22Rv1 (cell line): Measurements from ENCODE around the gene CYP19A1.
"Not testable (repeated sequence)": the region's sequence is repeated elsewhere in the genome, so short reads cannot be mapped to it uniquely, and the experiment has no call there.

Source experiments
- H3K27ac ChIP-seq: fragments of 450-650 bp; 2 replicates; pipeline ENCODE4 v1.5.1; 2017
- CTCF ChIP-seq: fragments of 450-650 bp; IDR thresholded peaks from 2 replicates; pipeline ENCODE4 v1.5.1; 2017; ENCODE audit warnings: mild to moderate bottlenecking
- ZFX ChIP-seq: fragments of 450-650 bp; IDR thresholded peaks from 2 replicates; pipeline ENCODE4 v1.6.1; 2017; ENCODE audit warnings: antibody characterized with exemption, borderline replicate concordance

CYP19A1 gene

GRCh38 chr15:51290720-51291119, 47.7 kb downstream of the CYP19A1 start:
- no peak for TF ChIP-seq ZFX
- TF ChIP-seq CTCF = no peak
- no peak overlapping the region for H3K27ac ChIP-seq

- TF ChIP-seq CTCF = no peak
These were observed 49.1 kb downstream of the CYP19A1 start for GRCh38 chr15:51289290-51289689.

GRCh38 chr15:51288143-51289065, 50.0 kb downstream of the CYP19A1 start:
- H3K27ac ChIP-seq = no peak overlapping the region
- TF ChIP-seq CTCF (no peak), ZFX (no peak)

More at GRCh38 chr15:51289290-51289689, 49.1 kb downstream of the CYP19A1 start:
- H3K27ac ChIP-seq = no peak overlapping the region

- H3K27ac ChIP-seq = no peak overlapping the region
- peak; percentile 37 for TF ChIP-seq CTCF
- TF ChIP-seq ZFX = no peak
These were observed 51.6 kb downstream of the CYP19A1 start for GRCh38 chr15:51286816-51287215.

- TF ChIP-seq ZFX = no peak
- no peak for TF ChIP-seq CTCF
- no peak overlapping the region for H3K27ac ChIP-seq
These were observed 53.0 kb downstream of the CYP19A1 start for GRCh38 chr15:51285399-51285798.

- no peak for TF ChIP-seq CTCF
- TF ChIP-seq ZFX = no peak
- H3K27ac ChIP-seq = no peak overlapping the region
These were observed 53.5 kb downstream of the CYP19A1 start for GRCh38 chr15:51284871-51285270.

- TF ChIP-seq ZFX (no peak), CTCF (no peak)
- no peak overlapping the region for H3K27ac ChIP-seq
These were observed 55.4 kb downstream of the CYP19A1 start for GRCh38 chr15:51283026-51283425.

GRCh38 chr15:51282241-51282640, 56.2 kb downstream of the CYP19A1 start:
- H3K27ac ChIP-seq = not testable (repeated sequence)
